ENCODE measurements around the gene VAC14. TPM values are rescaled to one million over a fixed set of nuclear protein-coding genes. Genes with fewer than 3 reads are reported as not detected.

VAC14 gene
- total RNA-seq, 2 donors from 2014 or later: 22.1 to 26.5 TPM

DNA sequence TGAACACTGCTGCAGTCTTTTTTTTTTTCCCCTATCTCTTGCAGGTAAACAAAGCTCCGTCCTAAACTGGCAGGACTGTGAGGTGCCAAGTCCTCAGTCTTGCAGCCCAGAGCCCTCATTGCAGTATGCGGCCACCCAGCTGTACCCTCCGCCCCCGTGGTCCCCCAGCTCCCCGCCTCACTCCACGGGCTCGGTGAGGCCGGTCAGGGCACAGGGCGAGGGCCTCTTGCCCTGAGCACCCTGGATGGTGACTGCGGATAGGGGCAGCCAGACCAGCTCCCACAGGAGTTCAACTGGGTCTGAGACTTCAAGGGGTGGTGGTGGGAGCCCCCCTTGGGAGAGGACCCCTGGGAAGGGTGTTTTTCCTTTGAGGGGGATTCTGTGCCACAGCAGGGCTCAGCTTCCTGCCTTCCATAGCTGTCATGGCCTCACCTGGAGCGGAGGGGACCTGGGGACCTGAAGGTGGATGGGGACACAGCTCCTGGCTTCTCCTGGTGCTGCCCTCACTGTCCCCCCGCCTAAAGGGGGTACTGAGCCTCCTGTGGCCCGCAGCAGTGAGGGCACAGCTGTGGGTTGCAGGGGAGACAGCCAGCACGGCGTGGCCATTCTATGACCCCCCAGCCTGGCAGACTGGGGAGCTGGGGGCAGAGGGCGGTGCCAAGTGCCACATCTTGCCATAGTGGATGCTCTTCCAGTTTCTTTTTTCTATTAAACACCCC, 140.8 kb downstream of the VAC14 start:
- DNase-seq (ENCODE audit: low spot score): no peak
- TF ChIP-seq, protein P1, sequence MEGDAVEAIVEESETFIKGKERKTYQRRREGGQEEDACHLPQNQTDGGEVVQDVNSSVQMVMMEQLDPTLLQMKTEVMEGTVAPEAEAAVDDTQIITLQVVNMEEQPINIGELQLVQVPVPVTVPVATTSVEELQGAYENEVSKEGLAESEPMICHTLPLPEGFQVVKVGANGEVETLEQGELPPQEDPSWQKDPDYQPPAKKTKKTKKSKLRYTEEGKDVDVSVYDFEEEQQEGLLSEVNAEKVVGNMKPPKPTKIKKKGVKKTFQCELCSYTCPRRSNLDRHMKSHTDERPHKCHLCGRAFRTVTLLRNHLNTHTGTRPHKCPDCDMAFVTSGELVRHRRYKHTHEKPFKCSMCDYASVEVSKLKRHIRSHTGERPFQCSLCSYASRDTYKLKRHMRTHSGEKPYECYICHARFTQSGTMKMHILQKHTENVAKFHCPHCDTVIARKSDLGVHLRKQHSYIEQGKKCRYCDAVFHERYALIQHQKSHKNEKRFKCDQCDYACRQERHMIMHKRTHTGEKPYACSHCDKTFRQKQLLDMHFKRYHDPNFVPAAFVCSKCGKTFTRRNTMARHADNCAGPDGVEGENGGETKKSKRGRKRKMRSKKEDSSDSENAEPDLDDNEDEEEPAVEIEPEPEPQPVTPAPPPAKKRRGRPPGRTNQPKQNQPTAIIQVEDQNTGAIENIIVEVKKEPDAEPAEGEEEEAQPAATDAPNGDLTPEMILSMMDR (IDR thresholded peaks at IDR 0.05): no peak
- peaks cover 0 to 9% of the 10 kb centered on the region in 2 donors for H3K4me1 ChIP-seq
- H3K4me3 ChIP-seq: no peak overlapping the region
- H3K9me3 ChIP-seq: no peaks in the 10 kb centered on the region
- H3K27me3 ChIP-seq: no peaks in the 10 kb centered on the region
- no peak overlapping the region for H3K27ac ChIP-seq
- H3K36me3 ChIP-seq: peaks cover 23% of the 10 kb centered on the region

DNA sequence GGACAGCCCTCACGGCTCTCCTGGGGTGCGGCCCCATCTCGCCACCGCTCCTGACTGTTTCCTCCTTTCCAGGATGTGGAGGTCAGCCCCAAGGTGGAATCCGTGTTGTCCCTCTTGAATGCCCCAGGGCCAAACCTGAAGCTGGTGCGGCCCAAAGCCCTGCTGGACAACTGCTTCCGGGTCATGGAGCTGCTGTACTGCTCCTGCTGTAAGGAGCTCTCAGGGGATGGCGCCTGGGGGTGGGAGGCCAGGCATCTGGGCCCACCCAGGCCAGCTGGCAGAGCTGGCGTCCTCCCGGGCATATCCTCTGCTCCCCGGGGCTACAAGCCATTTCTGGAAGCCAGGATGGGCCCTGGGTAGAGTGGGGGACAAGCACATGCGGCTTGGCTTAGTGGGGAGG, 141.4 kb downstream of the VAC14 start:
- DNase-seq (ENCODE audit: low spot score): no peak
- TF ChIP-seq, protein P1 (IDR thresholded peaks at IDR 0.05): no peak
- no peaks in the 10 kb centered on the region for H3K9me3 ChIP-seq
- peaks cover 0 to 9% of the 10 kb centered on the region in 2 donors for H3K4me1 ChIP-seq
- no peak overlapping the region for H3K4me3 ChIP-seq
- peaks cover 17% of the 10 kb centered on the region for H3K36me3 ChIP-seq
- H3K27me3 ChIP-seq: no peaks in the 10 kb centered on the region
- no peak overlapping the region for H3K27ac ChIP-seq

DNA sequence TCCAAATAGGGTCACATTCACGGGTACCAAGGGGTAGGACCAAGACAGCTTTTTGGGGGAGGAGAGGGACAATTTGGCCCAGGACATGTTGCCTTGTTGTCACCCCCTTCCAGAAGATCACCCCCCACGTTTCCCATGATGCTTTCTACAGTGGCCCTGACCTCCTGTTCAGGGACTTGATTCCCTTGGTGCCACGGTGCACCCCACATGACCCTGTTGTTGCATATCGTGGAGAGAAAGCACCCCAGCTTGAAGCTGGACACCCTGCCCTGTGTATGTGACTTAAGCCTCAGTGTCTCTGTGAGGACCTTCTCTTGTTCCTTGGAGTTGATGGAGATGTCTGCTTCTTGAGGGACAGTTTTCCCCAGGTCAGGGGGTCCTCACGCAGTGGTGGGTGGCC, 142.0 kb downstream of the VAC14 start:
- no peak overlapping the region for H3K4me3 ChIP-seq
- no peaks in the 10 kb centered on the region for H3K27me3 ChIP-seq
- no peak for DNase-seq (ENCODE audit: low spot score)
- peaks cover 11% of the 10 kb centered on the region for H3K36me3 ChIP-seq
- no peaks in the 10 kb centered on the region for H3K9me3 ChIP-seq
- peaks cover 0 to 13% of the 10 kb centered on the region in 2 donors for H3K4me1 ChIP-seq
- TF ChIP-seq, protein P1 (IDR thresholded peaks at IDR 0.05): no peak
- H3K27ac ChIP-seq: no peak overlapping the region

DNA sequence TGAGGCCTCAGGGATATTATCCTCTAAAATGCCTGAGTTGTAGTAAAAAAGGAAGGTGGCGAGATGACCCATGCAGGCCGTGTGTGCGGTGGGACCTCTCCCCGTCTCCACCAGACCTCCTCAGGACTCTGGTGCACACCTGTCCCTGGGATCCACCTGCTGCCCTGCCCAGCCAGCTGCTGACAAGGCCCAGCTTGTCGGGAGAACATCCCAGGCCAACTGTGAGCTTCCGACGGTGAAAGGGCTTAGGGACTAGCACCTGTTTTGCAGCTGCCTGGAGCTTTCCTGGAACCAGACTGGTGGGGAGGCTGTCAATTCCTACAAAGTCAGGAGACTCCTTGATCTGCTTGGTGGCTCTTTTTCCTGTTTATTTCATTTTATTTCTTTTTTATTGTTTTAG, 143.0 kb downstream of the VAC14 start:
- peaks cover 1% of the 10 kb centered on the region for H3K36me3 ChIP-seq
- H3K4me1 ChIP-seq: peaks cover 0 to 19% of the 10 kb centered on the region in 2 donors
- H3K4me3 ChIP-seq: no peak overlapping the region
- TF ChIP-seq, protein P1 (IDR thresholded peaks at IDR 0.05): no peak
- DNase-seq (ENCODE audit: low spot score): no peak
- no peaks in the 10 kb centered on the region for H3K9me3 ChIP-seq
- H3K27me3 ChIP-seq: no peaks in the 10 kb centered on the region
- no peak overlapping the region for H3K27ac ChIP-seq

DNA sequence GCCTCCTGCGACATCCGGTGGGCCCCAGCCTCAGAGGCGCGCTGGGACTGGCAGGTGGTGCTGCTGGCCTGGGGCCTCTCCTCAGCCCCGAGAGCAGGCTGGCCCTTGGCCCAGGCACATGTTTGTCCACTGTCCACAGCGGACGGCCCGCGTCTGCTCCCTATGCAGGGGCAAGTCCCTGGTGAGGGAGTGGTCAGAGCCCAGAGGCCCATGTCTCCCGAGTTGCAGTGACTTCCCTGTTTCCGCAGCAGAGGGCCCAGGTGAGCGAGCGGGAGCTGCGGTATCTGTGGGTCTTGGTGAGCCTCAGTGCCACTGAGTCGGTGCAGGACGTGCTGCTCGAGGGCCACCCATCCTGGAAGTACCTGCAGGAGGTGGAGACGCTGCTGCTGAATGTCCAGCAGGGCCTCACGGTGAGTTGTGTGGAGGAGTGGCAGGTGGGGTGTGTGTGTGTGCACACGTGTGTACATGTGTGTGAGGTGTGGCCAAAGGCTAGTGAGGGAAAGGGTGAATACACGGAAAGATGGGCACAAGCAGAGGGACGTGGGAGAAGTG, 144.2 kb downstream of the VAC14 start:
- no peaks in the 10 kb centered on the region for H3K36me3 ChIP-seq
- no peak for DNase-seq (ENCODE audit: low spot score)
- H3K27ac ChIP-seq: no peak overlapping the region
- no peaks in the 10 kb centered on the region for H3K27me3 ChIP-seq
- peaks cover 0 to 10% of the 10 kb centered on the region in 2 donors for H3K4me1 ChIP-seq
- no peaks in the 10 kb centered on the region for H3K9me3 ChIP-seq
- no peak overlapping the region for H3K4me3 ChIP-seq
- TF ChIP-seq, protein P1 (IDR thresholded peaks at IDR 0.05): no peak

Data from right atrium auricular region (tissue), 2 donors.